Common myeloid progenitor, CD34-positive (primary cell): Measurements from ENCODE around the gene SLAMF6. TPM values are rescaled to one million over a fixed set of nuclear protein-coding genes. Genes with fewer than 3 reads are reported as not detected.

Experiments used
- CTCF ChIA-PET: fragments of 350-600 bp; sonication (Branson Sonifier 250); formaldehyde crosslinking; loops from one replicate; lab custom pipeline; 2021; ENCODE audit warnings: antibody characterized with exemption; lab: Charles Lee
- POLR2A ChIA-PET: fragments of 350-600 bp; sonication (Branson Sonifier 250); formaldehyde crosslinking; loops from one replicate; lab custom pipeline; 2021; ENCODE audit warnings: antibody characterized with exemption; lab: Charles Lee
- DNase-seq, 3 donors: peaks; one replicate each; pipeline versions ENCODE4 v3.0.0 to v3.0.0-alpha.2; 2013
- H3K27ac ChIP-seq, 2 experiments: 1 replicate in 1 of 2; 2 replicates in 1 of 2; pipeline ENCODE4 v1.7.0; 2013; ENCODE audit warnings: inconsistent platforms in 2 of 2, low read length in 2 of 2, mild to moderate bottlenecking in 2 of 2, low read depth in 1 of 2, moderate library complexity in 1 of 2; ENCODE audit not compliant: severe bottlenecking in 2 of 2, insufficient read depth in 1 of 2, poor library complexity in 1 of 2
- H3K27me3 ChIP-seq, 5 experiments: replicated peaks in 2 of 5; 1 replicate in 3 of 5; 2 replicates in 2 of 5; pipeline versions ENCODE4 v1.6.1 to v1.7.0; 2013; ENCODE audit warnings: low read length in 4 of 5, mild to moderate bottlenecking in 2 of 5, moderate library complexity in 2 of 5, inconsistent platforms in 1 of 5; ENCODE audit not compliant: insufficient read depth in 5 of 5, control insufficient read depth in 4 of 5
- H3K36me3 ChIP-seq, 4 experiments: 1 replicate in 2 of 4; 2 replicates in 2 of 4; pipeline versions ENCODE4 v1.6.1 to v1.7.0; 2013; ENCODE audit warnings: low read length in 3 of 4, control low read depth in 1 of 4, mild to moderate bottlenecking in 1 of 4; ENCODE audit not compliant: control insufficient read depth in 4 of 4, insufficient read depth in 4 of 4
- H3K4me1 ChIP-seq, 4 experiments: 1 replicate in 3 of 4; 2 replicates in 1 of 4; pipeline versions ENCODE4 v1.6.1 to v1.7.1; 2013; ENCODE audit warnings: low read length in 3 of 4, mild to moderate bottlenecking in 3 of 4, control low read depth in 1 of 4, inconsistent platforms in 1 of 4, moderate library complexity in 1 of 4; ENCODE audit not compliant: control insufficient read depth in 4 of 4, insufficient read depth in 4 of 4; ENCODE audit errors: control extremely low read depth in 1 of 4
- H3K4me3 ChIP-seq, 7 experiments: 1 replicate in 4 of 7; 2 replicates in 3 of 7; pipeline versions ENCODE4 v1.5.1 to v1.7.0; 2013; ENCODE audit warnings: mild to moderate bottlenecking in 7 of 7, low read length in 6 of 7, moderate library complexity in 6 of 7, inconsistent platforms in 2 of 7, low read depth in 2 of 7, control low read depth in 1 of 7; ENCODE audit not compliant: insufficient read depth in 4 of 7, control insufficient read depth in 1 of 7; ENCODE audit errors: extremely low read depth in 1 of 7
- H3K9me3 ChIP-seq, 5 experiments: 1 replicate in 4 of 5; 2 replicates in 1 of 5; pipeline versions ENCODE4 v1.6.1 to v1.7.1; 2013; ENCODE audit warnings: low read length in 4 of 5, mild to moderate bottlenecking in 2 of 5, inconsistent platforms in 1 of 5, low read depth in 1 of 5, moderate library complexity in 1 of 5; ENCODE audit not compliant: control insufficient read depth in 4 of 5, insufficient read depth in 2 of 5; ENCODE audit errors: control extremely low read depth in 1 of 5
- WGBS: methylation state at CpG from one replicate; pipeline ENCODE4 v1.1.5; 2013; ENCODE audit not compliant: insufficient coverage; 5-methylcytosine and 5-hydroxymethylcytosine counted together
- polyA plus RNA-seq: library from polyadenylated mRNA; unstranded; fragments of 120-200 nt; gene quantifications from one replicate; pipeline ENCODE4 v1.2.1, GENCODE V29; 2013

SLAMF6 gene
- 1.2 TPM for polyA plus RNA-seq

GRCh38 chr1:160522622-160523345 lies at the start of gene SLAMF6:
TSS of gene SLAMF6 (minus strand) at chr1:160523255. CDS start at chr1:160523192, 63 bp downstream.
- ChIA-PET POLR2A (interaction anchor here (0.6 kb wide), 1 partner anchor 87 kb away, joined by 4 read pairs; no protein-coding TSS in a partner anchor), CTCF (interaction anchor here (1.5 to 2.1 kb wide), 4 partner anchors 9 to 84 kb away, joined by 3 to 7 read pairs (median 4); no protein-coding TSS in a partner anchor)
- Histone ChIP-seq H3K27ac (no peak within 1 kb of the TSS), H3K4me3 (peak within 1 kb of the TSS in 1 of 7 experiments; percentile 28), H3K9me3 (peaks cover 0 to 5% (median 0%) of the 10 kb centered on the region in 5 experiments), H3K27me3 (no peaks in the 10 kb centered on the region), H3K36me3 (no peaks in the 10 kb centered on the region), H3K4me1 (peaks cover 16 to 41% (median 28%) of the 10 kb centered on the region in 4 experiments)
- peak in 1 of 3 donors; percentile 40 for DNase-seq
- 77% methylated on average over 8 of the region's 11 CpGs for WGBS

GRCh38 chr1:160570840-160571239 lies 47.8 kb upstream of the SLAMF6 start:
- no peak overlapping the region for H3K27ac ChIP-seq
- WGBS, result 80% methylated on average over 2 of the region's 3 CpGs

GRCh38 chr1:160569806-160570205 lies 46.8 kb upstream of the SLAMF6 start:
- H3K4me3 ChIP-seq, result no peak overlapping the region
- DNase-seq, result no peak
- CTCF ChIA-PET, result interaction anchor here (0.8 to 1.3 kb wide), 6 partner anchors 9 to 58 kb away, joined by 3 to 4 read pairs (median 4); no protein-coding TSS in a partner anchor
- POLR2A ChIA-PET, result no interaction called here
- no peaks in the 10 kb centered on the region for H3K9me3 ChIP-seq
- H3K27me3 ChIP-seq, result peaks cover 0 to 49% (median 9%) of the 10 kb centered on the region in 5 experiments
- H3K4me1 ChIP-seq, result peaks cover 7 to 50% (median 36%) of the 10 kb centered on the region in 4 experiments
- H3K27ac ChIP-seq, result no peak overlapping the region
- peaks cover 0 to 12% (median 6%) of the 10 kb centered on the region in 4 experiments for H3K36me3 ChIP-seq
- WGBS, result 44% methylated on average over 2 of the region's 2 CpGs

More at GRCh38 chr1:160570840-160571239, 47.8 kb upstream of the SLAMF6 start:
- no peaks in the 10 kb centered on the region for H3K9me3 ChIP-seq
- H3K36me3 ChIP-seq, result peaks cover 0 to 6% (median 2%) of the 10 kb centered on the region in 4 experiments
- H3K4me1 ChIP-seq, result peaks cover 12 to 61% (median 44%) of the 10 kb centered on the region in 4 experiments
- H3K27me3 ChIP-seq, result peaks cover 0 to 40% (median 9%) of the 10 kb centered on the region in 5 experiments
- POLR2A ChIA-PET, result no interaction called here
- CTCF ChIA-PET, result interaction anchor here (1.0 to 1.1 kb wide), 2 partner anchors 17 to 30 kb away, joined by 3 read pairs; no protein-coding TSS in a partner anchor
- no peak overlapping the region for H3K4me3 ChIP-seq
- DNase-seq, result no peak

- H3K4me3 ChIP-seq, result peak overlapping the region in 4 of 7 experiments; percentile 10 to 51 (median 38)
- CTCF ChIA-PET, result interaction anchor here (1.5 to 1.6 kb wide), 2 partner anchors 22 to 27 kb away, joined by 3 read pairs; no protein-coding TSS in a partner anchor
- 8% methylated on average over 7 of the region's 8 CpGs for WGBS
- peaks cover 0 to 54% (median 9%) of the 10 kb centered on the region in 5 experiments for H3K27me3 ChIP-seq
- peak overlapping the region in 1 of 2 experiments; percentile 69 for H3K27ac ChIP-seq
- peaks cover 0 to 6% (median 2%) of the 10 kb centered on the region in 5 experiments for H3K9me3 ChIP-seq
- DNase-seq, result peak; percentile 87 to 98 (median 96)
- POLR2A ChIA-PET, result interaction anchor here (1.2 to 1.3 kb wide), 2 partner anchors 11 to 27 kb away, joined by 4 read pairs; partner anchors contain the start of gene CD84
- H3K4me1 ChIP-seq, result peaks cover 3 to 42% (median 27%) of the 10 kb centered on the region in 4 experiments
- peaks cover 4 to 30% (median 13%) of the 10 kb centered on the region in 4 experiments for H3K36me3 ChIP-seq
These were observed 45.0 kb upstream of the SLAMF6 start for GRCh38 chr1:160567858-160568682.

- Histone ChIP-seq H3K9me3 (peaks cover 1 to 11% (median 7%) of the 10 kb centered on the region in 5 experiments), H3K36me3 (peaks cover 4 to 33% (median 13%) of the 10 kb centered on the region in 4 experiments), H3K27ac (peak overlapping the region in 1 of 2 experiments; percentile 69), H3K4me3 (peak overlapping the region in 3 of 7 experiments; percentile 37 to 51 (median 40)), H3K27me3 (peaks cover 0 to 52% (median 9%) of the 10 kb centered on the region in 5 experiments), H3K4me1 (peaks cover 3 to 42% (median 27%) of the 10 kb centered on the region in 4 experiments)
- CTCF ChIA-PET, result interaction anchor here (0.6 to 3.0 kb wide), 4 partner anchors 9 to 139 kb away, joined by 3 to 17 read pairs (median 4); no protein-coding TSS in a partner anchor
- POLR2A ChIA-PET, result interaction anchor here (1.2 kb wide), 1 partner anchor 12 kb away, joined by 4 read pairs; the partner anchor contains the start of gene CD84
- WGBS, result 83% methylated on average over 1 of the region's 5 CpGs
- no peak for DNase-seq
These were observed 44.3 kb upstream of the SLAMF6 start for GRCh38 chr1:160567341-160567740.

- Histone ChIP-seq H3K9me3 (peaks cover 2 to 11% (median 9%) of the 10 kb centered on the region in 5 experiments), H3K36me3 (peaks cover 4 to 28% (median 11%) of the 10 kb centered on the region in 4 experiments), H3K27me3 (peaks cover 0 to 40% (median 2%) of the 10 kb centered on the region in 5 experiments), H3K4me3 (no peak overlapping the region), H3K27ac (no peak overlapping the region), H3K4me1 (peaks cover 3 to 34% (median 27%) of the 10 kb centered on the region in 4 experiments)
- 96% methylated on average over 3 of the region's 4 CpGs for WGBS
- CTCF ChIA-PET, result interaction anchor here (0.9 to 3.0 kb wide), 5 partner anchors 10 to 214 kb away, joined by 3 to 17 read pairs (median 4); no protein-coding TSS in a partner anchor
- POLR2A ChIA-PET, result no interaction called here
- no peak for DNase-seq
These were observed 42.5 kb upstream of the SLAMF6 start for GRCh38 chr1:160565564-160565963.
